ENCODE data around the gene TCAF1.

TCAF1 gene, protein sequence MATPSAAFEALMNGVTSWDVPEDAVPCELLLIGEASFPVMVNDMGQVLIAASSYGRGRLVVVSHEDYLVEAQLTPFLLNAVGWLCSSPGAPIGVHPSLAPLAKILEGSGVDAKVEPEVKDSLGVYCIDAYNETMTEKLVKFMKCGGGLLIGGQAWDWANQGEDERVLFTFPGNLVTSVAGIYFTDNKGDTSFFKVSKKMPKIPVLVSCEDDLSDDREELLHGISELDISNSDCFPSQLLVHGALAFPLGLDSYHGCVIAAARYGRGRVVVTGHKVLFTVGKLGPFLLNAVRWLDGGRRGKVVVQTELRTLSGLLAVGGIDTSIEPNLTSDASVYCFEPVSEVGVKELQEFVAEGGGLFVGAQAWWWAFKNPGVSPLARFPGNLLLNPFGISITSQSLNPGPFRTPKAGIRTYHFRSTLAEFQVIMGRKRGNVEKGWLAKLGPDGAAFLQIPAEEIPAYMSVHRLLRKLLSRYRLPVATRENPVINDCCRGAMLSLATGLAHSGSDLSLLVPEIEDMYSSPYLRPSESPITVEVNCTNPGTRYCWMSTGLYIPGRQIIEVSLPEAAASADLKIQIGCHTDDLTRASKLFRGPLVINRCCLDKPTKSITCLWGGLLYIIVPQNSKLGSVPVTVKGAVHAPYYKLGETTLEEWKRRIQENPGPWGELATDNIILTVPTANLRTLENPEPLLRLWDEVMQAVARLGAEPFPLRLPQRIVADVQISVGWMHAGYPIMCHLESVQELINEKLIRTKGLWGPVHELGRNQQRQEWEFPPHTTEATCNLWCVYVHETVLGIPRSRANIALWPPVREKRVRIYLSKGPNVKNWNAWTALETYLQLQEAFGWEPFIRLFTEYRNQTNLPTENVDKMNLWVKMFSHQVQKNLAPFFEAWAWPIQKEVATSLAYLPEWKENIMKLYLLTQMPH

DNA sequence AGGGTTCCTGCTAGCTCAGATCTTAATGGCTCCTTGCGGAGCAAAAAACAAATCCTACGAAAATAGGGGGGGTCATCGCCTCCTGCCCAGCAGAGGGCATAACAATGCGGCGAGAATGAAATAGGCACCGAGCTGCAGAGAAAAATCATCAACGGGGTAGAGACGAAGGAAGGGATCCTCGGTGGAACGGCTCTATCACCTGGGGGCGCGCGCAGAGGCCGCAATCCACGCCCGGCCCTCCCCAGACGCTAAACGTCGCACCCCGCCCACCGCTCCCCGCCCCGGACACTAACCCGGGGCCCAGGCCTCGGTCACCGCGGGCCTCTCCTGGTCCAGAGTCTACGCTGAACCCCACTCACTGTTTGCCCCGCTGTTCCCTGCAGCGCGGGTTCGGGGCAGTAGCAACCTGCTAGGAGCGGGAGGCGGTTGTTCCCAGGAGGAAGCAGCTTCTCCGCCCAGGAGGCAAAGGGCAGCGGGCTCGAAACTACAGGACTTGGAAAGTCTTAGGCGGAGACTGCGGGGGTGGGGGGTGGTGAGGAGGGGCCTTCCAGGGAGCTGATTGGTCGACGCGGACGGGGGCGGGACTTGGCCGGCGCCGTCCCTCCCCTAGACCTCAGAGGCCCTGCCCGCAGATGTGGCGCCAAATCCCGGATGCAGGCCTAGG is at the start of gene TCAF1:
TSS of gene TCAF1 (minus strand) at position 509 of the 664 bp plus-strand sequence. CDS start 25,568 bp downstream, outside the sequence.
- Mint-ChIP-seq H3K27me3 (no peaks in the 10 kb centered on the region), H3K27ac (peak within 1 kb of the TSS; percentile 74), H3K36me3 (no peaks in the 10 kb centered on the region), H3K4me3 (peak within 1 kb of the TSS; percentile 94), H3K9me3 (no peaks in the 10 kb centered on the region), H3K4me1 (peaks cover 9% of the 10 kb centered on the region)
- ATAC-seq (ENCODE audit: low read depth): peak; percentile 89
- peak; percentile 76 to 81 for DNase-seq (ENCODE audit: low spot score in 2 of 2)

DNA sequence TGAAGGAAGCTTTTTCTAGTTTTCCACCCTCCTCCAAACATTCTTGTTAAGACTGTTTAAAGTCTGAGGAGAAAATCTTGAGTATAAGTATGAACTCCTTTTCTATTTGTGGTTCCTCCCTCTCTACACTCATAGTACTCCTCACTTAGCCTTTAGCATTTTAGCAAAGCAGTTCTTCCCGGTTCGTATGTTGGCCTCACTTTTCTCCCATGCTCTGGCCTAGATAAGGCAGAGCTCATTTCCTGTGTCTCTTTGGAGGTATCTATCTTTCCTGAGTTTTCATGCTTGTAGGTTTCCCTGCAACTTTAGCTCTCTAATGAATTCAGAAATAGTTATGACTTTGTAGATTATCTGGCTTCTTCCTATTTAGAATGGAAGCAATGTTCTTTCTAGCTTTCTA is 46.8 kb upstream of the TCAF1 start:
- H3K9me3 Mint-ChIP-seq: peaks cover 1% of the 10 kb centered on the region
- ATAC-seq (ENCODE audit: low read depth) (no peak), DNase-seq (ENCODE audit: low spot score in 2 of 2) (no peak)
- no peak overlapping the region for H3K27ac Mint-ChIP-seq
- no peaks in the 10 kb centered on the region for H3K4me1 Mint-ChIP-seq
- H3K4me3 Mint-ChIP-seq: no peak overlapping the region
- peaks cover 14% of the 10 kb centered on the region for H3K27me3 Mint-ChIP-seq
- no peaks in the 10 kb centered on the region for H3K36me3 Mint-ChIP-seq

DNA sequence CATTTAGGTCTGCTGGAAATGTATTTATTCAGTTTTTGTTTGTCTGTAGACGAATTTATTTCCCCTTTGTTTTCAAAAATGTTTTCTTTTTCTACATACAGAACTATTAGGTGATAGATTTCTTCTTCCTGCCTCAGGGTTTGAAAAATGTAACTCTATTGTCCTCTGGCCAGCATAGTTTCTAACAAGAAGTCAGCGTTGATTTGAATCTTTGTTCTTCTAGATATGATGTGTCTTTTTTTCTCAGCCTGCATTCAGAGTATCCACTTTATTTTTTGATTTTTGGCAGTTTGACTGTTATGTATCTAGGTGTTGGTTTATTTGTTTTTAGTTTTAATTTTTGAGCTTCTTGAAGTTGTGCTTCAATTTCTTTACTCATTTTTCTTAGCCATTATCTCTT is 45.1 kb upstream of the TCAF1 start:
- Mint-ChIP-seq H3K4me3 (no peak overlapping the region), H3K9me3 (peaks cover 1% of the 10 kb centered on the region), H3K27ac (no peak overlapping the region), H3K36me3 (no peaks in the 10 kb centered on the region), H3K4me1 (no peaks in the 10 kb centered on the region), H3K27me3 (peaks cover 11% of the 10 kb centered on the region)
- DNase-seq (ENCODE audit: low spot score in 2 of 2) (no peak), ATAC-seq (ENCODE audit: low read depth) (no peak)

DNA sequence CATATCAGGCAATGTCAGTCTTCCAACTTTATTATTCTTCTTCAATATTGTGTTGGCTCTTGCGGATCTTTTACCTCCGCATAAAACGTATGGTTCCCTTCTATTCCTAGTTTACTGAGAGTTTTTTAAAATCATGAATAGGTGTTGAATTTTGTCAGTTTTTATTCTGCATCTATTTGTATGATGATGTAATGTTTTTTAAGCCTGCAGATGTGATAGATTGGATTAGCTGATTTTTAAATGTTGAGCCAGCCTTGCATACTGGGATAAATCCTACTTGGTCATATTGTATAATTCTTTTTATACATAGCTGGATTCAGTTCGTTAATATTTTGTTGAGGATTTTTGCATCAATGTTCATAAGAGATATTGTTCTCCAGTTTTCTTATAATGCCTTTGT is 43.4 kb upstream of the TCAF1 start:
- DNase-seq (ENCODE audit: low spot score in 2 of 2) (no peak), ATAC-seq (ENCODE audit: low read depth) (no peak)
- Mint-ChIP-seq H3K4me3 (no peak overlapping the region), H3K27ac (no peak overlapping the region), H3K36me3 (no peaks in the 10 kb centered on the region), H3K27me3 (peaks cover 13% of the 10 kb centered on the region), H3K4me1 (no peaks in the 10 kb centered on the region), H3K9me3 (peaks cover 4% of the 10 kb centered on the region)

- Mint-ChIP-seq H3K27ac (no peak overlapping the region), H3K4me1 (no peaks in the 10 kb centered on the region), H3K4me3 (no peak overlapping the region), H3K27me3 (peaks cover 19% of the 10 kb centered on the region), H3K36me3 (peaks cover 2% of the 10 kb centered on the region), H3K9me3 (peaks cover 2% of the 10 kb centered on the region)
- no peak for ATAC-seq (ENCODE audit: low read depth)
- DNase-seq (ENCODE audit: low spot score in 2 of 2): no peak
Measured at GRCh38 chr7:143938379-143939243, 36.6 kb upstream of the TCAF1 start.

DNA sequence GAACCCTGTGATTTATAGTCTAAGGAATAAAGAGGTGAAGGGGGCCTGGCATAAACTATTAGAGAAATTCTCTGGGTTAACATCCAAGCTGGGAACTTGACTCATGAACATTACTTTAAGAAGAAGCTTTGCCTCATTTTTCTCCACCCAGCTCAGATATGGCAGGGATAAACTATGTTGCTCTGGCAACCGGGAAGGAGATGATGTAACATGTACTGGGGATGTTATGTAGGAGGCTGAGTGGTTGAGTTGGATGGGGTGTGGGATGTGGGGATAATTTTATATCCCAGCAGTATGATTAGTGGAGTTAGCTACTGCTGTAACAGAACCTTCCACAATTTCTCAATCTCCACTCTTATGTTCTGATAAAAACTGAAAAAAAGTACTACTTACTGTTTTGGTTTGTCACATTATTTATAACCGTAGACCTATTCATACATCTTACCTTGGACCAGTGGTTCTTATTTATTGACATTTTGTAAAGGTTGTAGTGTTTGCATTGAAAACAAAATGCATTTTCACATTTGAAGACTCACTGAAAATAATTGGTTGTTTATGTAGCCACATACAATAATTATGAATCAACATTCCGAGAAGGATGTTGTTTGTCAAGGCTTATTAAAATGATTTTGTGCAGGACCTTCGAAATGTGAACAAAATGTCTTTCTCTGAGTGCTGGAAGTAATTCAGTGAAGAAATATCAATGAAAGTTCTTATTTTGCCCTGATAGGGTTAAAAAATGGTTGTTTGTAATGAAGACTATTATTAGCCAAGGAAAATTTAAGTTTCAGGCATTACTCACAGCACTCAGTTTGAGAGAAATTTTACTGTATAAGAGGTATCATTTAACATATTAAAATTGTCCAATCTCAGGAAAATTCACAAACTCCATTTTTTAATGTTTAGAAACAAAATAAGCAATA is 34.4 kb upstream of the TCAF1 start:
- Mint-ChIP-seq H3K27ac (no peak overlapping the region), H3K4me3 (no peak overlapping the region), H3K27me3 (peaks cover 20% of the 10 kb centered on the region), H3K9me3 (peaks cover 7% of the 10 kb centered on the region), H3K36me3 (peaks cover 4% of the 10 kb centered on the region), H3K4me1 (no peaks in the 10 kb centered on the region)
- ATAC-seq (ENCODE audit: low read depth): no peak
- no peak for DNase-seq (ENCODE audit: low spot score in 2 of 2)

GRCh38 chr7:143934526-143935325 is 32.8 kb upstream of the TCAF1 start, which contains the start of gene OR2F2:
TSS of gene OR2F2 (plus strand) at chr7:143935233. CDS start at chr7:143935233, 0 bp downstream.
- Mint-ChIP-seq H3K36me3 (peaks cover 4% of the 10 kb centered on the region), H3K4me1 (no peaks in the 10 kb centered on the region), H3K27ac (no peak within 1 kb of the TSS), H3K9me3 (peaks cover 7% of the 10 kb centered on the region), H3K27me3 (peaks cover 20% of the 10 kb centered on the region), H3K4me3 (no peak within 1 kb of the TSS)
- no peak for DNase-seq (ENCODE audit: low spot score in 2 of 2)
- no peak for ATAC-seq (ENCODE audit: low read depth)

GRCh38 chr7:143931739-143932138 is 29.8 kb upstream of the TCAF1 start:
- DNase-seq (ENCODE audit: low spot score in 2 of 2) (no peak), ATAC-seq (ENCODE audit: low read depth) (no peak)
- no peaks in the 10 kb centered on the region for H3K4me1 Mint-ChIP-seq
- H3K4me3 Mint-ChIP-seq: no peak overlapping the region
- peaks cover 4% of the 10 kb centered on the region for H3K36me3 Mint-ChIP-seq
- H3K27ac Mint-ChIP-seq: no peak overlapping the region
- peaks cover 17% of the 10 kb centered on the region for H3K27me3 Mint-ChIP-seq
- H3K9me3 Mint-ChIP-seq: peaks cover 7% of the 10 kb centered on the region

DNA sequence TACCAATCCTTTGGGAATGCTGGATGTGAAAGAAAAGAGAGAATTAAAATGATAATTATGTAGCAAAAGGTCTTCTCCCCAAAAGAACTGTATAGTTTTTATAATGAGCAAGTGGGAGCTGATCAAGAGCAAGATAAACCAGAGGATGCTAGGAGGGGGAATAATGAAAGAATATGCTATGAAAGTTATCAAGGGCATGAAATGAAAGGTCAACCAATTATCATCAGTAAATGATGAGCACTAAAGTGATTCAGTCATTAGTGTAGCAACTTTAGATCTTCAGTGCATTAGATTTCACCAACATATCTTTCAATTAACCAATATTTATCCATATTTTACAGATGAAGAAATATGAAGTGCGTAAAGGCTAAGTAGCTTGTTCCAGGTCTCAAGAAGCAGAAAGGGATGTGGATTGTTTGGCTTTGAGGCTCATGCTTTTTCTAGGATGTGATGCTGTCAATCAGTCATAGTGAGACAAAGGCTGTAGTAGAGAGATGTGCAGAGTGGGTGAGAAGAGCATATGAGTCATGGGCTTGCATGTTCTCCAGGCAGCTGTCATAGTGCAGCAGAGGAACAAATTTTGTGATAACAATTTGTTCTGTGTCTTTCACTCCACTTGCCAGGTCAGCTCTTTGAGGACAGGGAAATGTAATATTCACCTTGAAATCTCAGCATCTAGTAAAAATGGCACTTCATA is 27.4 kb upstream of the TCAF1 start:
- Mint-ChIP-seq H3K4me3 (no peak overlapping the region), H3K9me3 (peaks cover 7% of the 10 kb centered on the region), H3K4me1 (no peaks in the 10 kb centered on the region), H3K27ac (no peak overlapping the region), H3K27me3 (peaks cover 5% of the 10 kb centered on the region), H3K36me3 (peaks cover 2% of the 10 kb centered on the region)
- DNase-seq (ENCODE audit: low spot score in 2 of 2): no peak
- ATAC-seq (ENCODE audit: low read depth): no peak

DNA sequence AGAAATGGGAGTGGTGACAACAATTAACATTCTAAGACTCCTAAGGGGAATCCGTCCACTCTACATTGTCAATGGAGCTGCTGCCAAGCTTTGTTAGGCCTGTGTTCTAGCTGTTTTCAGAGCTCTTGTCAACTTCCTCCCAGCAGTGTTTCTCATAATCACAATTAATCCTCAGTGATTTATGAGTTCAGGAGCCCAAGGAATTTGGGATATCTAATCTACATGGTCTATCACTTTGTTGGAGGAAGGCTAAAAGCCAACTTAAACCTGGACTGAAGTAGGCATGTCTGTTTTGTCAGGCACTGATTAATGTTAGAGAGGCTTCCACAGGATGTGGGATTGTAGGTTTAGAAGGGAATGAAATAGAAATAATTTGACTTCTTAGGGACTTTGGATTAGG is 22.9 kb upstream of the TCAF1 start:
- H3K9me3 Mint-ChIP-seq: no peaks in the 10 kb centered on the region
- no peaks in the 10 kb centered on the region for H3K36me3 Mint-ChIP-seq
- H3K4me1 Mint-ChIP-seq: no peaks in the 10 kb centered on the region
- no peak for DNase-seq (ENCODE audit: low spot score in 2 of 2)
- H3K4me3 Mint-ChIP-seq: no peak overlapping the region
- H3K27me3 Mint-ChIP-seq: peaks cover 4% of the 10 kb centered on the region
- no peak for ATAC-seq (ENCODE audit: low read depth)
- no peak overlapping the region for H3K27ac Mint-ChIP-seq

- H3K27me3 Mint-ChIP-seq: peaks cover 12% of the 10 kb centered on the region
- ATAC-seq (ENCODE audit: low read depth) (no peak), DNase-seq (ENCODE audit: low spot score in 2 of 2) (no peak)
- no peak overlapping the region for H3K4me3 Mint-ChIP-seq
- no peaks in the 10 kb centered on the region for H3K36me3 Mint-ChIP-seq
- H3K27ac Mint-ChIP-seq: no peak overlapping the region
- H3K4me1 Mint-ChIP-seq: no peaks in the 10 kb centered on the region
- H3K9me3 Mint-ChIP-seq: no peaks in the 10 kb centered on the region
Measured at GRCh38 chr7:143914938-143915652, 13.1 kb upstream of the TCAF1 start.
